GM19238 (cell line): Measurements from ENCODE around the gene PLXDC2.
"Not testable (repeated sequence)": the region's sequence is repeated elsewhere in the genome, so short reads cannot be mapped to it uniquely, and the experiment has no call there.

ENCODE experiments used
- DNase-seq: peaks from one replicate; pipeline ENCODE4 v3.0.0; 2011; ENCODE audit warnings: low spot score; ENCODE audit not compliant: insufficient read length

The PLXDC2 gene

DNA sequence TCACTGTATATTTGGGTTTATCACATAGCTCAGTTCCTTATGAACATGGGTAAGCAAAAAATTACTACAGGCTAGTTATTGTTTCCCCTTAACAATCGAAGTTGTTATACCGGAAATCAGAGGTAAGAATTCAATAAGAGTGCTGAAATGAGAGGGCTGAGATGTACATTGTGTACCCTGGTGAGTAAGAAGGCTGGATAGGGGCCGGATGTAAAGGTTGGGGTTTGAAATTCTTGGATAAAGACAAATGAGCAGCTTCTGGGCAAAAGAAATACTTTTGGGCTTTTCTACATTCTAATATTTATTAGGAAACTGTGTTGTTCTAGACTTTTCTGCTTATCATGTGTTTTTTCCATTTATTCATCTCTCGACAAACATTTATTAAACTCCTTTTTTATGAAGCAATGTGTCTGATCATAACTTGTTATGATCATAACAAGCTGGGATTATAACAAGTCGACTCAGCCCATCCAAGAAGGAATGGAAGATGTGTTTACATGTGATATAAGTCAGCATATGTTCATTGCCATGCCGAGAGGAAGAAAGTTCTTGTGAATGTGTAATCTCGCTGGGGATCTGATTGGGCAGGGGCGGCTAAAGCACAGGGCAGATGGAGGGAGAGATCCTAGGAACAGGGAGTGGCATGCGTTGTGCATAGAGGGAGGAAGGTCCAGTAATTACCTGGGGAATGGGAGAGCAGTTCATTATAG lies 155.3 kb downstream of the PLXDC2 start:
- DNase-seq, result no peak

DNA sequence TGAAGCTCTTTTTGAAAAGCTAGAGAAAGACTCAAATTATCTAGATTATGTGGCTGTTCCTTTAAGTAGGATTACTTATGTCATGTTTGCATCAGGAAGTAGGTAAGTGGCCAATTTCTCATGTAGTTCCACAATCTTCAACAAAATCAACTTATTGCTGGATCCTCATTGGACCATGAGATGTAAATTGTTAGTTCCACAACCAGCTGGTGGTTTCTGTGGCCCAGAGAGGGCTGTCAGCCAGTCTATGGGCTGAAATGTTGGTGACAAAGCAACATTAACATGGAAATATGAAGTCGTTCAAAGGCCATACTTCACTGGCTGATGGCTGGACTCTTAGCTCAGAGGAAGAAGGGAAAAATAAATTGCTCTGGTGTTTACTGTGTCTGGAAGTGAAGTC lies 157.9 kb downstream of the PLXDC2 start:
- no peak for DNase-seq

DNA sequence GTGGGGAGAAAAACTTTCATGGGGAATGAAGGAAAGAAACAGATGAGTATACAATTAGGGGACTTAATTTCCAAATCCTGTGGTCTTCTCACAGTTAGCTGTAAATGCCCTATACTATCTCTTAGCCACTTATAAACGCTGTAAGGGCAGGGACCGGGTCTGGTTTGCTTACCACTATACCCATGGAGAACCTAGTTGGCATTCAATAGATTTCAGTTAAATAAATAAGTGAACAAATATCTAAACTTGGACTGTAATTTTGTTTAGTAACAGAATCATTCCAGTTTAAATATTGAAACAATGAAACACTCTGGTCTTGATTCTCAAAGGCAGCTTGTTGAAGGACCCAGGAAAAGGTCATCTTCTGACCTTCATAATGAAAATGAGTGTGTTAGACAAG lies 158.3 kb downstream of the PLXDC2 start:
- DNase-seq, result no peak

DNA sequence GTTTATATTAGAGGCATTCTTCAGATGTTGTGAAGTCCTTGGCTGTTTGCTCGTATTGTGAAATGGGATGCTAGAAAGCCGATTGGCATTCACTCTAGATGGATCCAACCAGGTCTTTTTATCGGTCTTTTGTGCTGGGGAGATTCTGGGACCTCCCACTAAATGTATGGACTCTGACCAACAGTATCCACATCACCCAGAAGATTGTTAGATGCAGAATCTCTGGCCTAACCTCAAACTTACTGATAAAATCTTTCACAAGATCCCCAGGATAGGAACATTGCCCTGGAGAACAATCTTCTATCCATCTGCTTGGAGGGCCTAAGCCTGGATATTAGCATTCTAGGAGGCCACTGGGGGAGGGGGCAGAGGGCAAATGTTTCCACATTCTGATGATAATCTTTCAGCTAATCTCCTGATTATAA lies 160.9 kb downstream of the PLXDC2 start:
- no peak for DNase-seq

DNA sequence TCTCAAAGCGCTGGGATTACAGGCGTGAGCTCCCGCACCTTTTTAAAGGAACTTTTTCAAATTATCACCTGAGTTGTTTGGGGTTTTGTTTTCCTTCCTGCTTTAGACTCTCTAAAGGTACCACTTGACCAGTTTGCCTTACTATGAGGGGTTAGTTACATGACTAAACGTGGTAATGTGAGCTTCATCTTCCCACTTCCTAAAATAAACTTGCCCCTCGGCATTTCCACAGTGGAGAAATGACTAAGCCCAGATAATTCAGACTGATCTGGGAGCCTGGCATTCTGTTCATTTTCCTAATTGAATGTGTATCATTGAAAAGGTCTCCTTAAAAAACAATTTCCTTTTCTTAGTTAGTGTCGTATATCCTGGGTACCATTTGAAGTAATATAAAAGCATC lies 163.4 kb downstream of the PLXDC2 start:
- no peak for DNase-seq

DNA sequence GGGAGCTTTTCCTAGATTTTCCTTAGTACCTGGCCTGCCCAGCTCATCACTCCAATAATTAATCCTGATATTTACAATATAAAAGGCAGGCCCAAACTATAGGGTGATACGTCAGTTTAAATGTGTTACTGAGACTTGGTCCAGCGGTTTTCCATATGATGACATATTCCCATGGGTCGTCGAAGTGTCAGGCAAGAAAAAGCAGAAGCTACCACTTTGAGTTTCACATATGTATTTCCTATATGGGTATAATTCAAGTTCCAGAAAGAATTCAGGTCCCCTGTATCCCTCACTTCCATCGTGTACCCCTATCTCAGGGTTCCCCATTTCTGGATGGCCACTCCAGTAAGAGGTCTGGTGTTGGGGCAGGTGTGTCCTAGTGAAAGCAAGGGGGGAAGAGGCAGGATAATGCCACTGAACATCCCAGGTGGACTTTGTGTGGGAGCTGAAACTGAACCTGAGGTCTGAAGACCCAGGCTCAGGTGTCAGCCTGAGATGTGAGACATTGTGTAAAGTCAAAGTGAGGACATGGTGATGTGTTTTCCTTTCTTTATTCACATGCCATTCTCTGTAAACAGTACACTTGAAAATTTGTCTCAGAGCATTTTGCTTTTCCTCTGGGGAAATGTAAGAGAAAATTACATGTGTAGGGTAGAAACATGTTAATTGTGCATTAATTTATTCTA lies 167.8 kb downstream of the PLXDC2 start:
- DNase-seq, result no peak

DNA sequence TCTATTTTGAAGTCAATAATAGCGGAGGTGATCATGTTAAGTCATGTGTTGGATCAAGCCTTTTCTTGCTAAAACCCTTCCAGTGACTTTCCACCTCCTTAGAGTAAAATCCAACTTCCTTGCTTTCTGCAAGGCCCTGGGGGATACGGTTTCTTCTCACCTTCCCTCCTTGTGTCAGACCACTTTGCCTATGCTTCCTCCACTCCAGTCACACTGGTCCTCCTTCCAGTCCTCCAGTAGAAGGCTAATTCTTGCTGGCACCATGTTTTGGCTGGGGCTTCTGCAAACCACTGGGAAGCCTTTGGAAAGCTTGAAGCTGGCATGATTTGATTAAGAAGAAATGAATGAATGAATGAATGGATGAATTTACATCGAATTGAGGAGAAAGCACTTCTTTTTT lies 169.5 kb downstream of the PLXDC2 start:
- DNase-seq, result no peak

DNA sequence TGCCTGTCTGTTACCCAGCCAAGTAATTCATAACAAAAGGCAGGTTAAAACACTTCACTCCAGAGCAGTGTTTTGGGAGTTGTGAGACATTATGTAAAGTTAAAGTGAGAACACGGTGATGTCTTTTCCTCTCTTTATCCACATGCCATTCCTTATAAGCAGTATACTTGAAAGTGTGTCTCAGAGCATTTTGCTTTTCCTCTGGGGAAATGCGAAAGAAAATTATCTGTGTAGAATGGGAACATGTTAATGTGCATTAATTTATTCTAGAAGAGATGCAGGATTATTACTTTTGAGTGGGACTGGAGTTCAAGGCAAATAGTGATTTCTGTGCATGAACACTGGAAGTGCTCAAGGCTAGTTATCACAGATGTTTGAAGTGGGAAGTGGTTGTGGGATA lies 170.4 kb downstream of the PLXDC2 start:
- DNase-seq, result no peak

DNA sequence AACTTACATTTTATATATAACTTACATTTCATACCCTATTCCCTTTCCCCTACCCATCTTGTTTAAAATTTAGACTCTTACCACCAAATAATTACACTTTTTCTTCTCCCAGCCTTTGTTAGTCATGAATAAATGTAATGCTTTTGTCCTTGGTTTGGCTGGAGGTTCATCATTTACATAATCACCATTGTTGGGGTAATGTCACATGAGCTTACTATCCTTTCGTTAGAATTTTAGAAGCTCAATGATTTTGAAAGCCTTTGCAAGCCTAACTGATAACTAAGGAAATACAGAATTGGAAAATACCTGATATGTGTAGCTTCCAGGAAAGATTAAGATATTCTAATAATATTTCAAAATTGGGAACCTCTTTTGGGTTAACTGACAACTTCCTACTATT lies 171.7 kb downstream of the PLXDC2 start:
- DNase-seq, result no peak

DNA sequence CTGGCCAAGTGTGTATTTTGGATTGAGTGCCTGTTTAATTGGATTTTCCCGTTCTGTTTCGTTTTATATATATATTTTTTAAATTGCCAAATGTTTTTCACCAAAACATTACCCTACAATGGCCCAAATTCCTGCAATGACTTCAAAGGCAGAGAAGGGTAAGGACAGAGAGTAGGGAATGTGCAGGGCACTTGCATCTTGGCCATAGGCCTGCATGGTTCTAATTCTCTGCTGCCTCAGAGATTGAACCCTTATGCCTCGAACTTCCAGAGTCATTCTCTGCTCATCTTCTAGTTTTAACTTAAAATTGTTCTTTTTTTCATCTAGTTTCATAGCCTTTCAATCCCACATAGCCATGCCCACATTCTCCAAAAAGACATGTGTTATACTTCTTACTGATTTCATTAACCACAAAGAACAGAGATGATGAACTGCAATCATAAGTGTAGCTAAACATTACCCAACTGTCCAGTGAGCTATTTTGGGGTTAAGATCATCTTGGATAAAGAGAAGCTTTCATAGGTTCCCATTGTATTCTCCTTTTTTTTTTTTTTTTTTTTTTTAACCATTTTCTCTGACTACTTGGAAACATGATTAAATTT lies 177.6 kb downstream of the PLXDC2 start:
- no peak for DNase-seq

DNA sequence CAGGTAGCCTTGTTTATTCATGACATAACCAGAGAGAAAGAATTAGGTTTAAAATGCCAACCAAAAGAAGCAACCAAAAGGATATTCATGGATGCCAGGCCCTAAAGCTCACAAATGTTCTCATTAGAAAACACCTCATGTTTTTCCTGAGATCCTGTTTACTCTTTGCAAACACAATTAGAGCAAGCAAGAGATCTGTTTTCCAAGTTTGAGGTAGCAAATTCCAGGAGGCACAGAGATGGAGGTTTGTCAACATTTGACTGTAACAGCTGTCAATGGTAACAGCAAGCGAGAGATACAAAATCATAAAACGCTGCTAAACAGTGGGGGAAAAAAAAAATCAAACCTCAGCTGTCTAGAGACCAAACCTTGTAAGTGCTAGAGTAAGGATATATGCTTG lies 182.2 kb downstream of the PLXDC2 start:
- no peak for DNase-seq

DNA sequence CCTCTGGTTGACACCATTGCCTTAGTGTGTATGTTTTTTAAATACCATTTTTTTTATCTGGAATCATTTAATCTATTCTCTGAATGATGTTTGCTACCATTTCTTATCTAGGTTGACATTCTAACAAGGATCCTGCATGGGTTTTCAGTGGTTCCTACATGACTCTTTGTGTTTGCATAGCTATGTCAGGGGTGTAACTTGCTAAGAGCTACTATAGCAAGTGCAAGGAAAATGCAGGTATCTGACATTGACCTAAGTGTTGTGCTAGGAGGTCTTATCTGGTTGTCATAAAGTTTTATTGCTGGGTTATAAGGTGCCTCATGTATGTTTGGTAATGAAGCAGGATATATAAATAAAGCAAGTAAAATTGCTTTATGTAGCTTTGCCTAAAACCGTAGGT lies 183.2 kb downstream of the PLXDC2 start:
- DNase-seq, result no peak

DNA sequence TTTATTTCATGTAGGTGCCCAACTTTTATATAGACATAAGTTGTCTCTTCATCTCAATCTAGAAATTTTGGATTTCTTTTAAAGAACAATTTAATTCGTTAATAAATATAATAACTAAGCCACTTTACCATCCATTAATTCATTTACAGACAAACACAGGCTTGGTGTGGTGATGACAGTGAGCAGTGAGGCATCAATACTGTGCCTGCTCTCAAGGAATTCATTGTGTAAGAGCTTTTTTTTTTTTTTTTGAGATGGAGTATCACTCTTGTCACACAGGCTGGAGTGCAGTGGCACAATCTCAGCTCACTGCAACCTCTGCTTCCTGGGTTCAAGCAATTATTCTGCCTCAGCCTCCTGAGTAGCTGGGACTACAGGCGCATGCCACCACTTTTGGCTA lies 185.8 kb downstream of the PLXDC2 start:
- DNase-seq, result not testable (repeated sequence)

DNA sequence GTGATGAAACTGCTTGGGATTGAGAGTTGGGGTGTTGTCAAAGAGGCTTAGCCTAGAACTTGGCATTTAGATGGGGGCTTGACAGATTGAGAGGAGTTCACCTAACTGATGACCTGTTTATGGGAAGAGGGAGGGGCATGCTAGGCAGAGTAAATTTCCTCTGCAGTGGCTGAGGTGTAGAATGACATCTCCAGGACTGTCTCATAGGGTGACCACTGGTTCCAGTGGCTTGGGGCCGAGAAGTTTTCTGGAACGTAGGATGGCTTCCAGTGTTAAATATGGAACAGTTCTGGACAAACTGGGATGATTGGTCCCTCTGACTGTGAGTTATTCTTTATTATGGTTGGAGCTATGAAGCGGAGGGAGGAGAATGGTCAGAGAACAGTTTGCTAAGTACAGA lies 186.4 kb downstream of the PLXDC2 start:
- DNase-seq, result no peak

DNA sequence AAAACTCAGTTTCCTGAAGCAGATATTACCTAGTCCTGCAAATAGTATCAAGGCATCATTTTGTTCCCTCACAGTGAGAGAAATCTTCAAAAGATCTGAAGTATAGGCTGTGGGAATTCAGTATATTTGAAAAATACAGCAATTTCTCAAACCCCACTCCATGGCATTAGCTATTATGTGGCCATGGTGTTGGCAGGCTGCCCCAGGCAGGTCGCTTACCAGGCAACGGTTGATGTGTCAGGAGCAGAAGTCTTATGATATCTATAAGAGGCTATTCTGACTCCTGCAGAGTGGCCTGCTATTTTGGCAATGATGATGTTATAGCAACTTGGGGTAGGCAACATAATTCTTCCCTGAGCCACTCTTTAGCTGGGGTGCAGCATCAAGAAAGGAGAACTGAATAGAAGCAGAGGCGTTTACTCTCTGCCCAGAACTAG lies 187.9 kb downstream of the PLXDC2 start:
- no peak for DNase-seq

DNA sequence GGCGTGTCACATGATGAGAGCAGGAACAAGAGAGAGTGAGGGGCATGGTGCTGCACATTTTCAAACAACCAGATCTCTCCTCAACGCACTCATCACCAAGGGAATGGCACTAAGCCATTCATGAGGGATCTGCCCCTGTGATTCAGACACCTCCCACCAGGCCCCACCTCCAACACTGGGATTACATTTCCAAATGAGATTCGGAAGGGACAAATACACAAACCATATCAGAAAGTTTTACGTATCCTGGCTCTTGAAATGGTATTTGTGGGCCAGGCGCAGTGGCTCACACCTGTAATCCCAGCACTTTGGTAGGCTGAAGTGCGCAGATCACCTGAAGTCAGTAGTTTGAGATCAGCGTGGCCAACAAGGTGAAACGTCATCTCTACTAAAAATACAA lies 189.4 kb downstream of the PLXDC2 start:
- no peak for DNase-seq

DNA sequence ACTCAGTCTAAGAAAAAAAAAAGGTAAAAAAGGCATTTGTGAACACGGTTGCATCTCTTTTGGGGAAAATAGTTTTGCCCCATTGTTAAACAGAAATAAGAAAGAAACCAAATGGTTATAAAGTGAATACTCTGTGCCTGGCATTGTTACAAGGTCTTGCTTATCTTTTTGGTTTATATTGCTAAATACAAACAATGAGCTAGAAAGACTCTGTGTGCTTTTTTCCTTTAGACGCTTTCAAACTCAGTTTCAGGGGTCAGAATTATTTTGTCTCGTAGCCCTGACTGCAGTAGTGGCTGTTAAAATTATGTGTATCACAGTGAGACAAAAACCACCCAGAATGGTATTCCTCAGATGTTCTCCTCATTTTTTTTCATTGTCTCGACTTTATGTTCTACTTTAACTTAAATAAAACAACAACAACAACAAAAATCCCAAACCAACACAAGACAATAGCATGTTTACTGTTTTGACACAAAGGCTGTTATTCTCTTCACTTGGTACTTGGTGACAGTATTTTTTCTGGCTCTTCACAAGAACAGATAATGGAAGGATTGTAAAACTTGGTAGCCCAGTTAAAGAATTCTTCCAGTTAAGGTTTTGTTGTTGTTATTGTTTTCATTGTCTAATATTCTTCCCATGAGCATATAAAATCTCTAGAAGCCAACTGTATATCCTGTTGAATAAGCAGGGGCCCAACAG lies 190.1 kb downstream of the PLXDC2 start:
- DNase-seq, result no peak

DNA sequence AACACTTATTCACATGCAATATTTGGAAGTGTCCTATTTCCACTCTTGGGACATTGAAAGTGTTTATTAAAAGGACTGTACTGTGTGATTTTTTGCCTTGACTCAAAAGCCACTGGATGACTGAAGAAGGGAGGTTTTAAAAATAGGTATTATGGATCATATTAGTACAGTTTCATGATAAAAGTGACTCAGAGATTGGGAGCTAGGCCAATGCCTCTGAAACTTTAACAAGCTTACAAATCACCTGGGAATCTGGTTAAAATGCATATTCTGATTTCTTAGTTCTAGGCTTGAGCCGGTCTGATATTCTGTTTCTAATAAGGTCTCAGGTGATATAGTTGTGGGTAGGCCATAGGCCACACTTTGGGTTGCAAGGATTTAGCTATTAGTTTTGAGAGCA lies 191.2 kb downstream of the PLXDC2 start:
- DNase-seq, result no peak

DNA sequence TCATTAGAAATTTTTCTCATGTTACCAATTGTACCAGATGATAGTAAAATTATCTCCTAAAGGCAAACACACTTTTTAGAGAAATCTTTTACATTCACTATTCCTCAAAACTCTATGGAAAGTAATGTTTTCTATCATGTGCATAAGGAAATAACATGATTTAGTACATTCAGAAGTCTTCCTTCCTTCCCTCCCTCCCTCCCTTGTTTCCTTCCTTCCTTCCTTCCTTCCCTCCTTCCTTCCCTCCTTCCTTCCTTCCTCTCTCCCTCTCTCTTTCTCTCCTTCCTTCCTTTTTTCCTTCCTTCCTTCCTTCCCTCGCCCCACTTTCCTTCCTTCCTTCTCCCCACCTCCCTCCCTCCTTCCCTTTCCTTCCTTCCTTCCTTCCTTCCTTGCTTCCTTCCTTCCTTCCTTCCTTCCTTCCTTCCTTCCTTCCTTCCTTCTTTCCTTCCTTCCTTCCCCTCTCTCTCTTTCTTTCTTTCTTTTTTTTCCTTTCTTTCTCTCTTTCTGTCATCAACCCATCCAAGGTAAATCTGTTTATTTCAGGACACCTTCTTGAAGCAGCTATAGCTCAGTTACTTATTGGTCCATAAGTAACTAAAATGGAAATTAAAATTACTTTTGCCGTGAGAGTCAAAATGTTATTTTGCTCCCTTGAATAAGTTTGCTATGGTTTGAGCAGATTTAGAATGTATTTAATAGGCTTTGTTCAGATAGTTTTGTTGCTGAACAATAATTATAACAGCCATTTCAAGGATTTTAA lies 197.9 kb downstream of the PLXDC2 start:
- DNase-seq, result no peak

DNA sequence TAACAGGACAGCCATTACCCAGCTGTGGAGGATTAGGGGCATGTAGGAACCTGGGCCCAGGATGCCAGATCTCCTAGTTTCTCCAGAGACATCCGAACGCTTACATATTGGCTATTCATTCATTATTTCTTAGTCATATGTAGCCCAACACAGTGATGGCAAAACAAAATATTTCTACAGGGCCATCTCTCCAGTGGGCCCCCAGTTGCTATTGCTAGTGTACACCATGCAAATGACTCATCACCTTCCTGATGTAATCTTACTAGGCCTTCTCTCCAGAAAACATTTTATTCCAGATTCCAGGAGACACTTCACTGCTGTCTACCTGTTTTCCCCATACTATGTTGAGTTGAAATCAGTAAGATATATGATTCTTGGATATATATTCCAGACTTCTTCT lies 201.7 kb downstream of the PLXDC2 start:
- DNase-seq, result no peak

DNA sequence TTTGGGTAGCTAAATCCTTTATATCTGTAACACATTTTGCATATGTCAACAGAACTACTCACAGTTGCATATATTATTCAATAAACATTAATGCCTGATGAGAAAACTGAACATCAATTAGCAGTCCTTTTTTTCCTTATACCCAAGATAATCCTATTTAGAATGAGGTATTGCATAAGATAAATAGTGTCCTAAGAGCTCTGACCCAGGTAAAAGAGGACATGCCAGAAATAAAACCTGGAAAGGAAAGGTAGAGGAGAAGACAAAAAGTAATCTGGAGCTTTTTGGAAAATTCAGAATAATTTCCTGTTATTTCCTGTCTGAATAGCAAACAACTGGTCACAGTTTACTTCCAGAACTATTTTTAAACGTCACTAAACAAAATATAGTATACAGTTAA lies 204.4 kb downstream of the PLXDC2 start:
- DNase-seq, result no peak
